GM19324 (cell line): Measurements from ENCODE around the gene TTC4.

Experiments
- ATAC-seq: cut with Tn5 transposase; IDR thresholded peaks from one replicate; pipeline ENCODE4 v1.9.1; 2021; ENCODE audit warnings: mild to moderate bottlenecking, moderate library complexity; ENCODE audit not compliant: unreplicated experiment, low FRiP score

Gene TTC4

GRCh38 chr1:54701996-54702395 lies 13.7 kb upstream of the TTC4 start:
- no peak for ATAC-seq

- no peak for ATAC-seq
These were observed 12.2 kb upstream of the TTC4 start for GRCh38 chr1:54703471-54703870.

GRCh38 chr1:54705153-54705552 lies 10.5 kb upstream of the TTC4 start:
- no peak for ATAC-seq

- ATAC-seq: no peak
These were observed 9.2 kb upstream of the TTC4 start for GRCh38 chr1:54706419-54706818.

GRCh38 chr1:54708385-54708784 lies 7.3 kb upstream of the TTC4 start:
- ATAC-seq: no peak

- ATAC-seq: no peak
These were observed 5.9 kb upstream of the TTC4 start for GRCh38 chr1:54709547-54710292.

- ATAC-seq: no peak
These were observed 5.2 kb upstream of the TTC4 start for GRCh38 chr1:54710434-54710833.

GRCh38 chr1:54710841-54711240 lies 4.8 kb upstream of the TTC4 start:
- no peak for ATAC-seq

- ATAC-seq: no peak
These were observed 4.1 kb upstream of the TTC4 start for GRCh38 chr1:54711536-54711935.

GRCh38 chr1:54714881-54715492 lies 674 bp upstream of the TTC4 start:
- ATAC-seq: no peak

GRCh38 chr1:54716299-54717047 lies 812 bp downstream of the TTC4 start:
- ATAC-seq: no peak

- no peak for ATAC-seq
These were observed 6.1 kb downstream of the TTC4 start for GRCh38 chr1:54721719-54722118.

- ATAC-seq: no peak
These were observed 8.3 kb downstream of the TTC4 start for GRCh38 chr1:54723985-54724384.

GRCh38 chr1:54724771-54725170 lies 9.1 kb downstream of the TTC4 start:
- no peak for ATAC-seq

GRCh38 chr1:54728027-54728426 lies 12.4 kb downstream of the TTC4 start:
- ATAC-seq: no peak

GRCh38 chr1:54736685-54737084 lies 21.0 kb downstream of the TTC4 start:
- ATAC-seq: no peak

- ATAC-seq: no peak
These were observed 22.6 kb downstream of the TTC4 start for GRCh38 chr1:54738244-54738643.

- no peak for ATAC-seq
These were observed 25.9 kb downstream of the TTC4 start for GRCh38 chr1:54741531-54741930.

GRCh38 chr1:54742282-54742681 lies 26.6 kb downstream of the TTC4 start:
- ATAC-seq: no peak

GRCh38 chr1:54743416-54744226 lies 28.0 kb downstream of the TTC4 start:
- ATAC-seq: no peak

- no peak for ATAC-seq
These were observed 29.0 kb downstream of the TTC4 start for GRCh38 chr1:54744696-54745095.
